ENCODE results near the gene CLIC6. TPM values are rescaled to one million over a fixed set of nuclear protein-coding genes. Genes with fewer than 3 reads are reported as not detected.

The CLIC6 gene
- total and polyA plus RNA-seq, 2 of the 8 experiments (the other 6 are each of a cell fraction or from before 2014, with no cell fraction given) = 0.42 to 1.3 TPM

DNA sequence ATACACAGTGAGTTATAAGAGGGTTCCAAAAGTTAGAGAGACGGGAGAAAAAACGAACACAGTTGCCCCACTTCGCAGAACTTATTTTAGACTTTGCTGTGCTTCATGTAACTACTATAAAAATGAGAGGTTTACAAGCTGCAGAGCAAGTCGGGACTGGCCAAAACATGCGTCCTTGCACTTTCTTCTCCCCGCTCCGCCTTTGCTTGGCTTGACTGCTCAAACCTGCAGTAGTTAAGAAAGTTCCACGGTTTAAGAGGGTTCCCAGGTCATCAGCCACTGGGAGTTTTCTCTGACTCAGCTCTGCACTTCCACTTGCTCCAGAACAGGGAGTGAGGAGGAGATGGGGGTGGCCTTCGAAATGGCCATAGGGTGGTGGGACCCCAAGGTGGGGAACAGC, 36.2 kb downstream of the CLIC6 start (continued):
- TF ChIP-seq KDM4A (IDR thresholded peaks at IDR 0.05; ENCODE audit: low read depth, low read length, severe bottlenecking) = no peak
- TF ChIP-seq, protein P1, sequence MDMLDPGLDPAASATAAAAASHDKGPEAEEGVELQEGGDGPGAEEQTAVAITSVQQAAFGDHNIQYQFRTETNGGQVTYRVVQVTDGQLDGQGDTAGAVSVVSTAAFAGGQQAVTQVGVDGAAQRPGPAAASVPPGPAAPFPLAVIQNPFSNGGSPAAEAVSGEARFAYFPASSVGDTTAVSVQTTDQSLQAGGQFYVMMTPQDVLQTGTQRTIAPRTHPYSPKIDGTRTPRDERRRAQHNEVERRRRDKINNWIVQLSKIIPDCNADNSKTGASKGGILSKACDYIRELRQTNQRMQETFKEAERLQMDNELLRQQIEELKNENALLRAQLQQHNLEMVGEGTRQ (IDR thresholded peaks at IDR 0.05; ENCODE audit: low read length) = no peak
- no peak for TF ChIP-seq EZH2 (IDR thresholded peaks at IDR 0.05; ENCODE audit: low read depth, low read length, severe bottlenecking)
- TF ChIP-seq CREB1 (IDR thresholded peaks at IDR 0.05) = no peak
- no peak for TF ChIP-seq HDAC2 (IDR thresholded peaks at IDR 0.05; ENCODE audit: borderline replicate concordance in 1 of 2, low read depth in 2 of 2, low read length in 2 of 2)
- no peak for TF ChIP-seq BACH1 (IDR thresholded peaks at IDR 0.05; ENCODE audit: low read length)
